Heart left ventricle (tissue), 13 donors: ENCODE results near the gene NID2.
A peak's percentile ranks its signal among the peaks of the same experiment; 100 is the strongest.

Experiments used
- POLR2A ChIP-seq, 2 donors: fragments of 450-650 bp; IDR thresholded peaks; one replicate each; pipeline ENCODE4 v1.6.1; 2017; ENCODE audit warnings: antibody characterized with exemption in 2 of 2, mild to moderate bottlenecking in 2 of 2, moderate library complexity in 2 of 2
- TF ChIP-seq, protein P1 (sequence below), 12 donors: fragments of 200-600 bp; sonication (generic) in 4 of 12; IDR thresholded peaks; one replicate each; pipeline versions ENCODE4 v1.5.0 to v1.8.0; 2018 to 2022; ENCODE audit warnings: antibody characterized with exemption in 12 of 12, mild to moderate bottlenecking in 5 of 12
- donor health status: ischemic (EF 13 %, LVEDD 7.1; RV severe dilation, severe dysfunction).
- donor health status: DM: no; HTN: yes; CAD: no.
- donor health status: DM: no; HTN: no; CAD: no.
- donor health status: ischemic (EF 25% LVEDD 6.9; RV normal size, moderate dysfunction).
- donor health status: ischemic (EF 25% LVEDD 5.7; RV mildly dilated, moderate dysfunction).
- donor health status: ischemic (EF 35%, LVEDD 5.7; RV mildly dilated, moderate dysfunction).
- donor health status: nonischemic (EF 11% LVEDD 7.7; RV severe dilation, severe dysfunction).
- donor health status: DM: yes; HTN: yes; CAD: no.
- donor health status: PGD.
- donor health status: ischemic (EF 29% LVEDD 5.4; RV normal size, mild dysfunction).
- donor health status: nonischemic (EF 23%, LVEDD 6.1; RV moderate dilation, normal function).

DNA sequence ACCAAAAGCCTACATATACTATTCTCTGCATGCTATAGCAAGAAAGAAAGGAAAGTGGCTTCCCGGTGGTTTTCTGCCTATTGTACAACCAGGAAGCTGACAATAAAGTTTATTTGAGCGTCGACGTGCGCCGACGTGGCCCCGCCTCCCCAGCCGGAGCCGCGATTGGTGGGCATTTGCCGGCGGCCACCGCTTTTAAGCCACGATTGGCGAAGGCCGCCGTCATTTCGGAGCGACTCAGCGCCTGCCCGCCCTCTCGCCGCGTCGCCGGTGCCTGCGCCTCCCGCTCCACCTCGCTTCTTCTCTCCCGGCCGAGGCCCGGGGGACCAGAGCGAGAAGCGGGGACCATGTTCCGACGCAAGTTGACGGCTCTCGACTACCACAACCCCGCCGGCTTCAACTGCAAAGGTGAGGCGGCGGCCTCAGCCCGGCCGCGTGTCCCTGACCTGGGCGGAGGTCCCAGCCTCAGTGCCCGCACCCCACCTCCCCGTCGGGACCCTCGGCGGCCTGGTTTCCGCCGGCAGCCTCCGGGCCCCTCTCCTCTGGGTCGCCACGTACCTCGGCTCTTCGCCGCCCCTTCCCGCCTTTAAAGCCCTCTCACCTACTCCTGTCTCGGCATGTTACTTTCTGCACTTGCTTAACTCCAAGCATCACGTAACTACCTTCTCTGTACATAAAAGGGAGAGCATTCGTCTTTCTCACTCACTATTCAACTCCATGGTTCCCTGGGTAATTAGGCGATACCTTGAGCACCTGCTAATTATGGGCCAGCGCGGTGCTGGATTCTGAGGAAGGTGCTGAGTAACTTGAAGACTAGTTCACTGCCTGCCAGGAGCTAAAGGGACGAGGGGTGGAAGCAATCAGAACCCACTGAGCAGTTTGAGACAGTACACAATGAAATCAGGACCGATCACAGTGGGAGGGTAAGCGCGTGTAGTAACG, 79.3 kb downstream of the NID2 start, which contains the start of gene RTRAF:
- TF ChIP-seq, protein P1, sequence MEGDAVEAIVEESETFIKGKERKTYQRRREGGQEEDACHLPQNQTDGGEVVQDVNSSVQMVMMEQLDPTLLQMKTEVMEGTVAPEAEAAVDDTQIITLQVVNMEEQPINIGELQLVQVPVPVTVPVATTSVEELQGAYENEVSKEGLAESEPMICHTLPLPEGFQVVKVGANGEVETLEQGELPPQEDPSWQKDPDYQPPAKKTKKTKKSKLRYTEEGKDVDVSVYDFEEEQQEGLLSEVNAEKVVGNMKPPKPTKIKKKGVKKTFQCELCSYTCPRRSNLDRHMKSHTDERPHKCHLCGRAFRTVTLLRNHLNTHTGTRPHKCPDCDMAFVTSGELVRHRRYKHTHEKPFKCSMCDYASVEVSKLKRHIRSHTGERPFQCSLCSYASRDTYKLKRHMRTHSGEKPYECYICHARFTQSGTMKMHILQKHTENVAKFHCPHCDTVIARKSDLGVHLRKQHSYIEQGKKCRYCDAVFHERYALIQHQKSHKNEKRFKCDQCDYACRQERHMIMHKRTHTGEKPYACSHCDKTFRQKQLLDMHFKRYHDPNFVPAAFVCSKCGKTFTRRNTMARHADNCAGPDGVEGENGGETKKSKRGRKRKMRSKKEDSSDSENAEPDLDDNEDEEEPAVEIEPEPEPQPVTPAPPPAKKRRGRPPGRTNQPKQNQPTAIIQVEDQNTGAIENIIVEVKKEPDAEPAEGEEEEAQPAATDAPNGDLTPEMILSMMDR (IDR thresholded peaks at IDR 0.05): peak in 1 of 12 donors; percentile 16
- TF ChIP-seq POLR2A (IDR thresholded peaks at IDR 0.05): peak; percentile 49 to 90
